Measurements from ENCODE around the gene NDUFAF3.

Gene NDUFAF3

GRCh38 chr3:49035281-49035680 is 13.4 kb downstream of the NDUFAF3 start:
- DNase-seq (ENCODE audit: insufficient read length, low spot score) = no peak
- TF ChIP-seq SPI1 (IDR thresholded peaks at IDR 0.05; ENCODE audit: low read depth, low read length) (no peak), PAX5 (IDR thresholded peaks at IDR 0.05; ENCODE audit: insufficient read depth, low read length, severe bottlenecking) (no peak), POLR2AphosphoS5 (IDR thresholded peaks at IDR 0.05; ENCODE audit: low read depth, low read length) (no peak), TAF1 (IDR thresholded peaks at IDR 0.05; ENCODE audit: low read depth, low read length) (no peak), POU2F2 (IDR thresholded peaks at IDR 0.05; ENCODE audit: low read depth, low read length) (no peak), POLR2A (IDR thresholded peaks at IDR 0.05; ENCODE audit: low read depth, low read length) (no peak)
- no peak for FAIRE-seq

GRCh38 chr3:49053543-49053942 is 31.6 kb downstream of the NDUFAF3 start:
- DNase-seq (ENCODE audit: insufficient read length, low spot score) = no peak
- FAIRE-seq = no peak
- TF ChIP-seq POLR2A (IDR thresholded peaks at IDR 0.05; ENCODE audit: low read depth, low read length) (no peak), TAF1 (IDR thresholded peaks at IDR 0.05; ENCODE audit: low read depth, low read length) (no peak), SPI1 (IDR thresholded peaks at IDR 0.05; ENCODE audit: low read depth, low read length) (peak; percentile 78), POU2F2 (IDR thresholded peaks at IDR 0.05; ENCODE audit: low read depth, low read length) (no peak), PAX5 (IDR thresholded peaks at IDR 0.05; ENCODE audit: insufficient read depth, low read length, severe bottlenecking) (no peak), POLR2AphosphoS5 (IDR thresholded peaks at IDR 0.05; ENCODE audit: low read depth, low read length) (no peak)

- TF ChIP-seq POLR2AphosphoS5 (IDR thresholded peaks at IDR 0.05; ENCODE audit: low read depth, low read length) (no peak), SPI1 (IDR thresholded peaks at IDR 0.05; ENCODE audit: low read depth, low read length) (no peak), POLR2A (IDR thresholded peaks at IDR 0.05; ENCODE audit: low read depth, low read length) (no peak), POU2F2 (IDR thresholded peaks at IDR 0.05; ENCODE audit: low read depth, low read length) (no peak), TAF1 (IDR thresholded peaks at IDR 0.05; ENCODE audit: low read depth, low read length) (no peak), PAX5 (IDR thresholded peaks at IDR 0.05; ENCODE audit: insufficient read depth, low read length, severe bottlenecking) (no peak)
Observed at GRCh38 chr3:49054344-49054862, 32.5 kb downstream of the NDUFAF3 start.

GRCh38 chr3:49057268-49057667 is 35.3 kb downstream of the NDUFAF3 start:
- DNase-seq (ENCODE audit: insufficient read length, low spot score) (no peak), FAIRE-seq (no peak)
- no peak for TF ChIP-seq POLR2A (IDR thresholded peaks at IDR 0.05; ENCODE audit: low read depth, low read length)

More at GRCh38 chr3:49054344-49054862, 32.5 kb downstream of the NDUFAF3 start:
- FAIRE-seq = no peak
- no peak for DNase-seq (ENCODE audit: insufficient read length, low spot score)

GRCh38 chr3:49058011-49058410 is 36.1 kb downstream of the NDUFAF3 start:
- TF ChIP-seq POLR2A (IDR thresholded peaks at IDR 0.05; ENCODE audit: low read depth, low read length) = no peak
- TF ChIP-seq PAX5 (IDR thresholded peaks at IDR 0.05; ENCODE audit: insufficient read depth, low read length, severe bottlenecking) = no peak
- TF ChIP-seq TAF1 (IDR thresholded peaks at IDR 0.05; ENCODE audit: low read depth, low read length) = no peak
- TF ChIP-seq POU2F2 (IDR thresholded peaks at IDR 0.05; ENCODE audit: low read depth, low read length) = no peak
- TF ChIP-seq SPI1 (IDR thresholded peaks at IDR 0.05; ENCODE audit: low read depth, low read length) = no peak
- no peak for TF ChIP-seq POLR2AphosphoS5 (IDR thresholded peaks at IDR 0.05; ENCODE audit: low read depth, low read length)
- FAIRE-seq (no peak), DNase-seq (ENCODE audit: insufficient read length, low spot score) (no peak)
